PC-9 (cell line): ENCODE data around the gene ELF3.

Source experiments
- EZH2 ChIP-seq: fragments of 200-600 bp; sonication (generic); IDR thresholded peaks from 2 replicates; pipeline ENCODE4 v1.8.0; 2017; ENCODE audit warnings: antibody characterized with exemption, low read depth
- TF ChIP-seq, protein P1 (sequence below): fragments of 200-600 bp; sonication (generic); conservative IDR thresholded peaks from 2 replicates; pipeline ENCODE4 v1.6.1; 2017; ENCODE audit warnings: mixed run types, antibody characterized with exemption, mild to moderate bottlenecking, moderate library complexity

DNA sequence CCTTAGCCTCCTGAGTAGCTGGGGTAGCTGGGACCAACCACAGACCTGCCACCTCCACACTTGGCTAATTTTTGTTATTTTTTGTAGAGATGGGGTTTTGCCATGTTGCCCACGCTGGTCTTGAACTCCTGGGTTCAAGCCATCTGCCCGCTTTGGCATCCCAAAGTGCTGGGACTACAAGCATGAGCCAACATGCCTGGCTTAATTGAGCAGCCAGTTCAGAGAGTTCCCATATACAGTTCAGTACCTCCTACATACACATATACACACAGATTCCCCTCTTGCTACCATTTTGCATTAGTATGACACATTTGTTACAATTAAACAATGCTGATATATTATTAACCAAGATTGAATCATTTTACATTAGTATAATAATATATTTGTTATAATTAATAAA is 25.0 kb upstream of the ELF3 start:
- TF ChIP-seq, protein P1, sequence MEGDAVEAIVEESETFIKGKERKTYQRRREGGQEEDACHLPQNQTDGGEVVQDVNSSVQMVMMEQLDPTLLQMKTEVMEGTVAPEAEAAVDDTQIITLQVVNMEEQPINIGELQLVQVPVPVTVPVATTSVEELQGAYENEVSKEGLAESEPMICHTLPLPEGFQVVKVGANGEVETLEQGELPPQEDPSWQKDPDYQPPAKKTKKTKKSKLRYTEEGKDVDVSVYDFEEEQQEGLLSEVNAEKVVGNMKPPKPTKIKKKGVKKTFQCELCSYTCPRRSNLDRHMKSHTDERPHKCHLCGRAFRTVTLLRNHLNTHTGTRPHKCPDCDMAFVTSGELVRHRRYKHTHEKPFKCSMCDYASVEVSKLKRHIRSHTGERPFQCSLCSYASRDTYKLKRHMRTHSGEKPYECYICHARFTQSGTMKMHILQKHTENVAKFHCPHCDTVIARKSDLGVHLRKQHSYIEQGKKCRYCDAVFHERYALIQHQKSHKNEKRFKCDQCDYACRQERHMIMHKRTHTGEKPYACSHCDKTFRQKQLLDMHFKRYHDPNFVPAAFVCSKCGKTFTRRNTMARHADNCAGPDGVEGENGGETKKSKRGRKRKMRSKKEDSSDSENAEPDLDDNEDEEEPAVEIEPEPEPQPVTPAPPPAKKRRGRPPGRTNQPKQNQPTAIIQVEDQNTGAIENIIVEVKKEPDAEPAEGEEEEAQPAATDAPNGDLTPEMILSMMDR: no peak
- no peak for TF ChIP-seq EZH2
